A549 (cell line): ENCODE results near the gene HIGD1B. TPM values are rescaled to one million over a fixed set of nuclear protein-coding genes. Genes with fewer than 3 reads are reported as not detected.

Experiments
- ATAC-seq, 2 experiments: fragments of 200-7000 bp in 1 of 2; fragments of >200 bp in 1 of 2; cut with Nextera tagmentation in 1 of 2; cut with Tn5 transposase in 1 of 2; 3 replicates each; pipeline versions ENCODE4 v1.8.0 to v1.9.1; 2018 to 2020; ENCODE audit warnings: mild to moderate bottlenecking in 1 of 2, moderate library complexity in 1 of 2
- CTCF ChIA-PET: fragments of 300-600 bp; sonication (Branson Sonifier 250); formaldehyde crosslinking; extraction: SDS; loops from one replicate; lab custom pipeline; 2021; ENCODE audit warnings: antibody characterized with exemption, inconsistent platforms; lab: Yijun Ruan, JAX
- POLR2A ChIA-PET: fragments of 350-600 bp; formaldehyde crosslinking; extraction: SDS; loops from one replicate; lab custom pipeline; 2021; ENCODE audit warnings: antibody characterized with exemption, inconsistent platforms; lab: Yijun Ruan, JAX
- DNase-seq, 2 experiments: peaks; one replicate each; pipeline versions ENCODE4 v3.0.0 to v3.0.0-alpha.2; 2011 to 2016; ENCODE audit warnings: low read depth in 1 of 2, low spot score in 1 of 2
- FAIRE-seq: peaks from 2 replicates; lab custom pipeline; 2011; peaks lifted over from hg19 to GRCh38; lab: Jason Lieb, UNC
- H3K27ac ChIP-seq, 2 experiments: fragments of >200 bp; sonication (Bioruptor Twin); formaldehyde crosslinking; 3 replicates each; pipeline ENCODE4 v1.5.1; 2016 to 2017
- H3K4me1 ChIP-seq: fragments of >200 bp; sonication (Bioruptor Twin); formaldehyde crosslinking; 3 replicates; pipeline ENCODE4 v1.6.1; 2016
- H3K4me2 ChIP-seq: fragments of >200 bp; sonication (Bioruptor Twin); formaldehyde crosslinking; 3 replicates; pipeline ENCODE4 v1.6.1; 2016
- H3K4me3 ChIP-seq: fragments of >200 bp; sonication (Bioruptor Twin); formaldehyde crosslinking; 3 replicates; pipeline ENCODE4 v1.5.1; 2016
- H3K9me3 ChIP-seq: fragments of >200 bp; sonication (Bioruptor Twin); formaldehyde crosslinking; 3 replicates; pipeline ENCODE4 v1.6.1; 2016
- BHLHE40 ChIP-seq: IDR thresholded peaks from 2 replicates; pipeline ENCODE4 v1.6.1; 2012; ENCODE audit warnings: low read depth, low read length, inconsistent platforms
- CBX2 ChIP-seq: fragments of 200-600 bp; sonication (generic); IDR thresholded peaks from 2 replicates; pipeline ENCODE4 v1.6.1; 2016; ENCODE audit warnings: low read depth, mild to moderate bottlenecking, borderline replicate concordance
- CHD2 ChIP-seq: fragments of 150-350 bp; IDR thresholded peaks from 2 replicates; pipeline ENCODE4 v1.6.1; 2014; ENCODE audit warnings: low read length; ENCODE audit not compliant: partially characterized antibody
- CHD4 ChIP-seq: fragments of 200-600 bp; sonication (generic); IDR thresholded peaks from 2 replicates; pipeline ENCODE4 v1.6.1; 2016; ENCODE audit warnings: antibody characterized with exemption, mild to moderate bottlenecking, borderline replicate concordance
- EHF ChIP-seq: fragments of 250-450 bp; sonication (Bioruptor Pico); IDR thresholded peaks from 2 replicates; pipeline ENCODE4 v1.5.0; 2020; ENCODE audit warnings: mild to moderate bottlenecking
- EP300 ChIP-seq, 2 experiments: fragments of >200 bp; sonication (Bioruptor Twin); formaldehyde crosslinking; IDR thresholded peaks; 2 replicates in 1 of 2; 3 replicates in 1 of 2; pipeline ENCODE4 v1.6.1; 2016 to 2017
- ESRRA ChIP-seq: fragments of 150-350 bp; IDR thresholded peaks from 2 replicates; pipeline ENCODE4 v1.6.1; 2014; ENCODE audit warnings: mild to moderate bottlenecking, low read length, borderline replicate concordance
- FOSL2 ChIP-seq, 2 experiments: fragments of 450-650 bp in 1 of 2; fragments of >200 bp in 1 of 2; sonication (Bioruptor Twin) in 1 of 2; formaldehyde crosslinking; IDR thresholded peaks; 2 replicates each; pipeline versions ENCODE4 v1.5.0 to v1.6.1; 2016 to 2020; ENCODE audit warnings: mild to moderate bottlenecking in 1 of 2, moderate library complexity in 1 of 2
- FOXS1 ChIP-seq: fragments of 250-450 bp; sonication (Bioruptor Pico); IDR thresholded peaks from 2 replicates; pipeline ENCODE4 v1.5.0; 2020; ENCODE audit warnings: mild to moderate bottlenecking, moderate library complexity
- HOXA7 ChIP-seq: fragments of 250-450 bp; sonication (Bioruptor Pico); IDR thresholded peaks from 2 replicates; pipeline ENCODE4 v1.5.0; 2020; ENCODE audit warnings: mild to moderate bottlenecking, moderate library complexity
- KDM1A ChIP-seq: fragments of 200-600 bp; sonication (generic); IDR thresholded peaks from 2 replicates; pipeline ENCODE4 v1.6.1; 2016; ENCODE audit warnings: low read depth, mild to moderate bottlenecking
- MAFK ChIP-seq: fragments of 450-650 bp; IDR thresholded peaks from 2 replicates; pipeline ENCODE4 v1.6.1; 2014; ENCODE audit not compliant: partially characterized antibody
- MAZ ChIP-seq: fragments of 150-350 bp; IDR thresholded peaks from 2 replicates; pipeline ENCODE4 v1.6.1; 2014; ENCODE audit warnings: antibody characterized with exemption, low read depth, low read length, borderline replicate concordance
- RARB ChIP-seq: fragments of 250-450 bp; sonication (Bioruptor Pico); IDR thresholded peaks from 2 replicates; pipeline ENCODE4 v1.8.0; 2021; ENCODE audit warnings: mild to moderate bottlenecking, moderate library complexity
- RFX5 ChIP-seq: fragments of 450-650 bp; IDR thresholded peaks from 2 replicates; pipeline ENCODE4 v1.7.1; 2014; ENCODE audit warnings: antibody characterized with exemption, mild to moderate bottlenecking, moderate library complexity
- SMC3 ChIP-seq: fragments of >200 bp; sonication (Bioruptor Twin); formaldehyde crosslinking; IDR thresholded peaks from 3 replicates; pipeline ENCODE4 v1.6.1; 2018; ENCODE audit warnings: inconsistent platforms
- TP53 ChIP-seq: fragments of 250-450 bp; sonication (Bioruptor Pico); IDR thresholded peaks from 2 replicates; pipeline ENCODE4 v1.5.0; 2021; ENCODE audit warnings: mild to moderate bottlenecking, moderate library complexity
- WGBS: methylation state at CpG from one replicate; pipeline ENCODE4 v1.1.6; 2017; ENCODE audit errors: missing lambda C conversion rate; 5-methylcytosine and 5-hydroxymethylcytosine counted together
- polyA plus RNA-seq, 4 experiments: library from polyadenylated mRNA; depleted of rRNA in 3 of 4; stranded (reverse); fragments of >200 nt; fragmentation: RNase III in 1 of 4; extraction: RNeasy Plus Mini Kit Qiagen cat#74134 plus additional on column Dnase treatment in 1 of 4; gene quantifications; 2 replicates in 3 of 4; 3 replicates in 1 of 4; pipeline ENCODE4 v1.2.3, GENCODE V29; 2011 to 2017
- TF ChIP-seq, protein P1 (sequence below): IDR thresholded peaks from 2 replicates; pipeline ENCODE4 v1.6.1; 2012
- TF ChIP-seq, protein P2 (sequence below): fragments of 150-350 bp; IDR thresholded peaks from 2 replicates; pipeline ENCODE4 v1.6.1; 2014; ENCODE audit warnings: low read depth, mild to moderate bottlenecking, low read length
- TF ChIP-seq, protein P3 (sequence below): fragments of 200-600 bp; sonication (generic); IDR thresholded peaks from 2 replicates; pipeline ENCODE4 v1.6.1; 2016; ENCODE audit warnings: antibody characterized with exemption, mild to moderate bottlenecking, moderate library complexity

HIGD1B gene
- polyA plus RNA-seq, 2 of the 4 experiments (the other 2 are of a cell fraction), result not detected

DNA sequence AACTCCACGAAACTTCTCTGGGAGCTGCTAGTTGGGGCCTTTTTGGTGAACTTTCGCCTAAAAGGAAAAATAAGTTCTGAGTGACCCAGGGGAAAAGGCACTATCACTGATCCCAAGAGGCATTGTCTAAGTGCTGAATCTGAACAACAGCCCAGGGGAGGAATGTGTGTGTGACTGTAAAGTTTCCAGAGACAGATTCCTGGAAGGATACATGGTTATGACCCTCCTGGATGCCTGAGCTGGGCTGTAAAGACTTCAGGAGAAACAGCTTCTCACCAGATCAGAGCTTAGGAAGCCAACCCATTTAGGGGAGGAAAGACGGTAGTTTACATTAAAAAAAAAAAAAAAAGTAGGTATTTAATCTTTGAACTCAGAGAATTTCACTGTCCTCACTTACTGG is 20.2 kb downstream of the HIGD1B start:
- 79% methylated on average over 3 of the region's 3 CpGs for WGBS
- no peak overlapping the region for H3K4me2 ChIP-seq
- POLR2A ChIA-PET, result interaction anchor here (0.7 kb wide), 1 partner anchor 81 kb away, joined by 3 read pairs; no protein-coding TSS in a partner anchor
- no peak for TF ChIP-seq CHD2
- TF ChIP-seq, protein P1, sequence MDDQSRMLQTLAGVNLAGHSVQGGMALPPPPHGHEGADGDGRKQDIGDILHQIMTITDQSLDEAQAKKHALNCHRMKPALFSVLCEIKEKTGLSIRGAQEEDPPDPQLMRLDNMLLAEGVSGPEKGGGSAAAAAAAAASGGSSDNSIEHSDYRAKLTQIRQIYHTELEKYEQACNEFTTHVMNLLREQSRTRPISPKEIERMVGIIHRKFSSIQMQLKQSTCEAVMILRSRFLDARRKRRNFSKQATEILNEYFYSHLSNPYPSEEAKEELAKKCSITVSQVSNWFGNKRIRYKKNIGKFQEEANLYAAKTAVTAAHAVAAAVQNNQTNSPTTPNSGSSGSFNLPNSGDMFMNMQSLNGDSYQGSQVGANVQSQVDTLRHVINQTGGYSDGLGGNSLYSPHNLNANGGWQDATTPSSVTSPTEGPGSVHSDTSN, result no peak
- no peak for TF ChIP-seq TP53
- TF ChIP-seq RFX5, result no peak
- TF ChIP-seq RARB (CRISPR knock-in tag), result no peak
- no peak for TF ChIP-seq FOXS1 (CRISPR knock-in tag)
- no peak for TF ChIP-seq SMC3
- no peak for TF ChIP-seq KDM1A
- no peak for TF ChIP-seq CBX2
- TF ChIP-seq, protein P2, sequence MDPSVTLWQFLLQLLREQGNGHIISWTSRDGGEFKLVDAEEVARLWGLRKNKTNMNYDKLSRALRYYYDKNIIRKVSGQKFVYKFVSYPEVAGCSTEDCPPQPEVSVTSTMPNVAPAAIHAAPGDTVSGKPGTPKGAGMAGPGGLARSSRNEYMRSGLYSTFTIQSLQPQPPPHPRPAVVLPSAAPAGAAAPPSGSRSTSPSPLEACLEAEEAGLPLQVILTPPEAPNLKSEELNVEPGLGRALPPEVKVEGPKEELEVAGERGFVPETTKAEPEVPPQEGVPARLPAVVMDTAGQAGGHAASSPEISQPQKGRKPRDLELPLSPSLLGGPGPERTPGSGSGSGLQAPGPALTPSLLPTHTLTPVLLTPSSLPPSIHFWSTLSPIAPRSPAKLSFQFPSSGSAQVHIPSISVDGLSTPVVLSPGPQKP, result no peak
- TF ChIP-seq ESRRA, result no peak
- TF ChIP-seq, protein P3, sequence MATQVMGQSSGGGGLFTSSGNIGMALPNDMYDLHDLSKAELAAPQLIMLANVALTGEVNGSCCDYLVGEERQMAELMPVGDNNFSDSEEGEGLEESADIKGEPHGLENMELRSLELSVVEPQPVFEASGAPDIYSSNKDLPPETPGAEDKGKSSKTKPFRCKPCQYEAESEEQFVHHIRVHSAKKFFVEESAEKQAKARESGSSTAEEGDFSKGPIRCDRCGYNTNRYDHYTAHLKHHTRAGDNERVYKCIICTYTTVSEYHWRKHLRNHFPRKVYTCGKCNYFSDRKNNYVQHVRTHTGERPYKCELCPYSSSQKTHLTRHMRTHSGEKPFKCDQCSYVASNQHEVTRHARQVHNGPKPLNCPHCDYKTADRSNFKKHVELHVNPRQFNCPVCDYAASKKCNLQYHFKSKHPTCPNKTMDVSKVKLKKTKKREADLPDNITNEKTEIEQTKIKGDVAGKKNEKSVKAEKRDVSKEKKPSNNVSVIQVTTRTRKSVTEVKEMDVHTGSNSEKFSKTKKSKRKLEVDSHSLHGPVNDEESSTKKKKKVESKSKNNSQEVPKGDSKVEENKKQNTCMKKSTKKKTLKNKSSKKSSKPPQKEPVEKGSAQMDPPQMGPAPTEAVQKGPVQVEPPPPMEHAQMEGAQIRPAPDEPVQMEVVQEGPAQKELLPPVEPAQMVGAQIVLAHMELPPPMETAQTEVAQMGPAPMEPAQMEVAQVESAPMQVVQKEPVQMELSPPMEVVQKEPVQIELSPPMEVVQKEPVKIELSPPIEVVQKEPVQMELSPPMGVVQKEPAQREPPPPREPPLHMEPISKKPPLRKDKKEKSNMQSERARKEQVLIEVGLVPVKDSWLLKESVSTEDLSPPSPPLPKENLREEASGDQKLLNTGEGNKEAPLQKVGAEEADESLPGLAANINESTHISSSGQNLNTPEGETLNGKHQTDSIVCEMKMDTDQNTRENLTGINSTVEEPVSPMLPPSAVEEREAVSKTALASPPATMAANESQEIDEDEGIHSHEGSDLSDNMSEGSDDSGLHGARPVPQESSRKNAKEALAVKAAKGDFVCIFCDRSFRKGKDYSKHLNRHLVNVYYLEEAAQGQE, result no peak
- no peak for TF ChIP-seq EP300 (IDR thresholded peaks at IDR 0.05)
- TF ChIP-seq CHD4, result no peak
- TF ChIP-seq EHF (CRISPR knock-in tag), result no peak
- no peak for TF ChIP-seq HOXA7
- TF ChIP-seq MAFK, result no peak
- H3K9me3 ChIP-seq, result no peaks in the 10 kb centered on the region
- ATAC-seq (no peak), FAIRE-seq (no peak), DNase-seq (no peak)
- H3K27ac ChIP-seq, result no peak overlapping the region
- CTCF ChIA-PET, result interaction anchor here (1.1 to 45.1 kb wide), 12 partner anchors 8 to 230 kb away, joined by 3 to 1787 read pairs (median 7); partner anchors contain the start of gene HIGD1B
- no peak overlapping the region for H3K4me3 ChIP-seq
- peaks cover 3% of the 10 kb centered on the region; the same call in 1 of the 3 replicates for H3K4me1 ChIP-seq

DNA sequence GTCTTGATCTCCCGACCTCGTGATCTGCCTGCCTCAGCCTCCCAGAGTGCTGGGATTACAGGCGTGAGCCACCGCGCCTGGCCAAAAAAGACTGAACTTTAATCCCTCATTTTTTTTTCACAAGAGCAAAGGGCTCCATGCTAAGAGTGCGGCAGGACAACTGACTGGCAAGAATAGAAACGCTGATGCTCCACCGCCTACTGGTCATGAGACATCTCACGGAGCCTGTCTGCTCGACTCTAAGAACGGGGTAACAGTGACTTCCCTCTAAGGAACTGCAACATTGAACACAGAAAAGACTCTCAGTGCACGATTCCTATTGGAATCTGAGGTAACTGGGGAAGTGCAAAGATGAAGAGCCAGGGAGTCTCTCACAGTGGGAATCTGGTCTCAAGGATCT is 23.9 kb downstream of the HIGD1B start:
- FAIRE-seq (no peak), ATAC-seq (no peak)
- 93% methylated on average over 12 of the region's 12 CpGs for WGBS

More for the DNA sequence above, 23.9 kb downstream of the HIGD1B start:
- DNase-seq, result no peak
- TF ChIP-seq BHLHE40 (no peak), MAZ (no peak), FOSL2 (IDR thresholded peaks at IDR 0.05) (no peak), FOSL2 (CRISPR knock-in tag; IDR thresholded peaks at IDR 0.05) (no peak)
- TF ChIP-seq, all 56 proteins: peak for 0
- Histone ChIP-seq H3K9me3 (no peaks in the 10 kb centered on the region), H3K27ac (no peak overlapping the region), H3K4me2 (no peak overlapping the region), H3K4me3 (no peak overlapping the region), H3K4me1 (peaks cover 3% of the 10 kb centered on the region; the same call in 1 of the 3 replicates)
- ChIA-PET POLR2A (no interaction called here), CTCF (interaction anchor here (0.9 to 45.1 kb wide), 4 partner anchors 8 to 95 kb away, joined by 3 to 1787 read pairs (median 252); partner anchors contain the start of gene HIGD1B)
